ENCODE data around the gene PACRG.

Gene PACRG

DNA sequence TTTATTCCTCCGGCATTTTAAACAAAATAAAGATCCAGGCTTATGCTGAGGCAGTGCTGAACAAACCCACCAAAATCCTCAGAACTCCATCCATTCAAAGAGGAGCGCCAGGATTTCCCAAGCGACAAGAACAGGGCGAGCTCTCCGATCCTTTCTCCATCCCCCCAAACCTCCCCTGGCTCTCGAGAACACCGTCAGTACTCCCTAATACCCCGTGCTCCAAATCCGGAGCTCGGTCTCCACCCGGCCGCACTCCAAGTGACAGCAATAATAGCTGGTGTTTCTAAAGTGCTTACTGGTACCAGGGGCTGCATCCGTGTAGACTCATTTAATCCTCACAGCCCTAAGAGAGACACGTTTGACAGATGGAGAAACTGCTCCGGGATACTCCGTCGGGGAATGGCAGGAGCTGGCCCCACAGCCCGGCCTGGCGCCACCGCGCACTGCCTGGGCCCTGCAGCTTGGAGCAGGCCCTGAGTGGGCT is 409.7 kb downstream of the PACRG start:
- DNase-seq (ENCODE audit: low read depth), result no peak

- no peak for DNase-seq (ENCODE audit: low read depth)
These were observed 418.3 kb downstream of the PACRG start for GRCh38 chr6:163146036-163146435.

DNA sequence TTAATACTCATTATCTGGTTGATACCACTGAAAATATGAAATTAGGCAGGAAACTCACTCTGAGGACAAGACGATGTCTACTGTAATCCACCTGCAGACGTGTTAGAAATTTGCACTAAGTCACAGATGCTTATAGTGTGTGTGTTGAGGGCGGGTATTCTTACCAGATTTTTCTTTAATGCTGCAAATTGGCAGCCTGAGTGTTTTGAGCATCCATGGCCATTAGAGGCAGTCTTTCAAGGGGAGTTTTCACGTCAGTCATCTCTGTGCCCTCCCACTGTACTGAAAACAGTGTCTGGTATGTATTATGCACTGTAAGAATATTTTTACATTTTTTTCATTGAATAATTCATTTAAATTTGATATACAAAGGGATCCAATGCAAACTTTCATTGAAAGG is 420.2 kb downstream of the PACRG start:
- DNase-seq (ENCODE audit: low read depth), result no peak

DNA sequence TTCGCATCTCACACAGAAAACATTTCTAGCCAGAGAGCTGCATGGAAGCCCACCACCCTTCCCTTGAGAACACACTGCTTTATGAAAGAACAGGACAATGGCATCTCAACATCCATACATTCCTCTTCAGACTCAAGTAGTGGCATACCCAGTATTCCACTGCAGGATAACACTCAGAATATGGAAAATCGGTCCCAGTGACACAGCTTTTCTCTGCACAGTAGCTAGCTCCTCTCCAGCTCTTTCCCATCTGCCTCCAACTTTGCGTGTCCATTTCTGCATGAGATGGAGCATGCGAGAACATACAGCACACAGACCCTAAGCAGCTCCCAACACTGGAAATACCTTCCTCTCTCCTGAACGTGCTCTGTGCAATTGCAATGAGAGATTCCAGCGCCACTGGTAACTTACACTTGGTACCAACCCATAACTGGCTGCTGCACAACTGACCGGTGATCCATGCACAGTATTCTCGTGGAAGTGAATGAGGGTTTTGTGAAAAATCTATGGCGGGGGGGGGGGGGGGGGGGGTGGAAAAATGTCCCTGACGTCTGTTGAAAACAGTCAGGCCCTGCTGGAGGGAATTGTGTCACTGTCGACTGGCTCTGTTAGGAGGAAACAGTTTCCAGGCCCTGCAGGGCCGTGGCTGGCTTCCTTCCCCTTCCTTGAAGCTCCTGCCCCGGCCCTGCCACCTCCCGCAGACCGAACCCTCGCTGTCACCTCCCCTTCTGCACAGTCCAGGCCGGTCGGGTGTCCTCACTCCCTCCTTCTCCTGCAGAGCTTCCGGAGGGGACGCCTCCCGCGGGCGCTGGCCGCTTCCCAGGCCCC is 420.9 kb downstream of the PACRG start:
- no peak for DNase-seq (ENCODE audit: low read depth)

DNA sequence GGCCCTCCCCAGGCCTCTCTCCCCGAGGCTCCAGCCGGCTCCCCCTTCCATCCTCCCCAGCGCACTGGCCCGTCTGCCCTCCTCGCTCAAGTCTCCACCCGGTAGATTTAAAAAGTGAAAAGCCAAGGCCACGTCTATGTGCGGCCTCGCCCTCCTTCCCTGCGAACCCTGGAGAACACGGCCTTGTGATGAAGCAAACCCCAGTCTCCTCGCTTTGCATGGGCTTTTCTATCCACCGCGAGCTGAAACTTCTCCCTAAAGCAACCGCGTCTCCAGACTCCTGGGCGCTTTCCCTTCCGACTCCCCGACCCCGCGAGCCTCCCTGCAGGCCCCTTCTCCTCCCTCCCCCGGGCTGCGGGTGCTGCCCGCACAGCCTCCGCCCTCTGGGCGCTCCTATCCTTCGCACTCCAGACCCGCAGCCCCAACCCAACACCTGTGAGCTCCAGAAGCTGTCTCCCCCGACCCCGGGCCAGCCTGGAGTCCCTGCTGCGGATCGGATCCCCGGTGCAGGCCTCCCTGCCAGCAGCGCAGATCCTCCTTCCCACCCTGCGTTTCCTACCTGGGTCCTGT is 421.6 kb downstream of the PACRG start:
- DNase-seq (ENCODE audit: low read depth), result no peak

GRCh38 chr6:163151212-163151611 is 423.4 kb downstream of the PACRG start:
- no peak for DNase-seq (ENCODE audit: low read depth)

DNA sequence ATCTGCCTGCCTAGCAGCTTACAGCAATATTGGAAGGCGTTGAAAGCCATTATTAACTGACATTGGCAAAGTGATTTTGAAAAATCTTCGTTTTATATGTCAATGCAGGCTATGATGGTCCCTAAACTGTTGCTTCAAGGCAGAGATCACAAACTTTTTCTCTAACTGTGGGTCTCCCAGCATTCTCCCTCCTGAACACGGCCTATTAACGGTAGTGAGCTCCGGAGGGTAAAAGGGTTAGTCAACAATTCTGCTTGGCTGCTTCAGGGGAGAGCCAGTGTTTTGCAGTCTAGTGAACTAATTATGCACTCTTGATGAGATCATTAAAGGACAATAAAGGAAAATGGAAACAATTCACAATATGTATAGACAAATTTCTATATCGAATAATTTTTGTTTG is 424.9 kb downstream of the PACRG start:
- no peak for DNase-seq (ENCODE audit: low read depth)

- DNase-seq (ENCODE audit: low read depth), result no peak
These were observed 431.3 kb downstream of the PACRG start for GRCh38 chr6:163159110-163159509.

DNA sequence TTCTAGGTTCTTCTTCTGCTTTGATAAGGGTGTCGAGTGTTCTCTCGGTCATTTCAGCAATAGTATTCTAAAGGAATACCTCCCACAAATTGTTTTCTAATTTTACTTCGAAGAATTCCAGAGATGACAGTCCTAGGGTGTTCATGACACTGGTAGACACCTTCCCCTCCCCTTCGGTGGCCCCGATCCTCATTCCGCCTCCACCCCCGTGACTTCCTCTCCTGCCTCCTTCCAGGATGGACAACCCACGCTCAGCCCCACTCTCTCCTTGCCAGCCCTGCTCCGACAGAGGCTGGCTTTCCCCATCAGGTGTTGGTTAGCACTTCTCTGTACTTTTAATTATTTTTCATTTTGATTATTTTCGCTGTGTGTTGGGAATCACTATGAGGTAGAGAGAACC is 431.9 kb downstream of the PACRG start:
- no peak for DNase-seq (ENCODE audit: low read depth)

DNA sequence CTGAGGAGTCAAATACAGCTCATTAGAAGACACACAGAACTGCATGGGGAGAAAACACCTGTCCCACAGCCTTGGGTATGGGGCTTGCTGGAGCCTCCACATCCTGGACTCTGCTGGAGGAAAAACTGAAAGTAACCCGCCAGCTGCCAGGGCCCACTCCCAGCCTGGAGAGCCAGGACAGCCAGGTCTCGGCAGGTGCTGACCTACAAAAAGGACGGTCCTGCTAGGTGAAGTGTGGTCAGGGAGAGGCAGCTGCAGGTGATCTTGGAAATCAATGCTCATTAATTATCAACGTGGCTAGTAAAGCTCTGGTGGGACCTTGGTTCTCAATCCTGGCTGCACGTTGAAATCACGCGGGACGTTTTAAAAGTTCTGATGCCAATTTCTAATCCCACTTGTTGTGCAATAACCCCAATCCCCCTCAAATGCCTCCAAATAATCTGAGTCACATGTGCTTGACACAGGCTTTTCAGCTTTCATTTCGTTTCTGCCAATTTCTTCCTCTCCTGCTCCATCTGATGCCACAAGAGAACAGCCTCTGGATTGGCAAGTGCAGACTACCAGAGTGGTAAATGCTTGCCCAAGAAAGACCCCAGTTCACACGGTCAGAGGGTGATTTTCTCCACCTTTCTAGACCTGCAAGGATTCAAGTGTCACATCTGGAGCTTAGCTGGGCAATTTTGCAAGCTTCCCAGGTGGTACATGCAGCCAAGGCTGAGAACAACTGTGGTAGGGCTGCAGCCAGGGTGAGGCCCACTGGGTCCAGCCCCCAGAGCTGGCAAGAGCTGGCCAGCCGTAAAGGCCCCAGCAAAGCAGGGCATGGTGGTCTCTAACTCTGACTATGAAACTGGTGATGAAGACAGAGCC is 434.5 kb downstream of the PACRG start:
- no peak for DNase-seq (ENCODE audit: low read depth)

DNA sequence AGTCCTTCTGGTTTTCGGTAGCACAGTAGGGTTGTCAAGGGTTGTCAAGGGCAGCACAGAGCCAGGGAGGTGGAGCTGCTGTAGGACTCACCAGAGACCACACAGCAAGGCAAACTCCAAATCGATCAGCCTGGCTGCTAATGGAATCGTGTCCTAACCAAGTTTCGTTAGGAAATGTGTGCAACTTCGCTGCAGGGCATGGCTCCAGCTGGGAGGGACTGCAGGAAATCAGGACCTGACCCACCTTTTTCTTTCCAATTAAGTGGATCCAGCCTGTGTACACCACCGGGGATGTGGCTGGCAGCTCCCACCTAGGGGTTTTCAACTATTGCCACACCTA is 435.1 kb downstream of the PACRG start:
- no peak for DNase-seq (ENCODE audit: low read depth)

DNA sequence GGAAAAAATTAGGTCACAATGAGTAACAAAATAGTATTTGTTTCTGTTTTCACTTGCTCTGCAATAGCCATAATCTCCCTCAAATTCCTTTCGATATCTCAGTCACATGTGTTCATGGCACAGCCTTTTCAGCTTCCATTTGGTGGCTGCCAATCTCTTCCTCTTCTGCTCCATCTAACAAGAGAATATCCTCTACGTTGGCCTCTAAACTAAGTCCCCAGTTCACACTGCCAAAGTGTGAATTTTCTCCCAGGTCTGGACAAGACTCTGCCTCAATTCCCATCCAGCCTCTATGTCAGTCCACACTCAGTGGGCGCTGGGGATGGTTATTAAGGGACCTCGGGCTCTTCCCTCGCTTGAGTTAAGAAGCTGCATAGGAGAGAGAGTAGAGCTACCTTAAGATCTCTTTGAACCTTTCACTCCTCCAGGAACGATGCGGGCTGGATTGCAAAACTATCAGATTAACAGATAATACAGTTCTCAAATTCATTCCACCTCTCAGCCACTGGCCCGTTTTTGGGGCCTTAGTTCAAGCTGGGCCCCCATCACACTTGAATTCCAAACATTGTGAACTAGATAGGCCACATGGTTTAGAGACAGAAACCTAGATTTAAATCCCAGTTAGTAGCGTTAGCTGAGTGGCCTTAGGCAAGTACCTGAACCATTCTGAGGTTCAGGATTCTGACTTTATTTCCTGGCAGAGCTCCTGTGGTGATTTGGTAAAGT is 436.6 kb downstream of the PACRG start:
- no peak for DNase-seq (ENCODE audit: low read depth)

DNA sequence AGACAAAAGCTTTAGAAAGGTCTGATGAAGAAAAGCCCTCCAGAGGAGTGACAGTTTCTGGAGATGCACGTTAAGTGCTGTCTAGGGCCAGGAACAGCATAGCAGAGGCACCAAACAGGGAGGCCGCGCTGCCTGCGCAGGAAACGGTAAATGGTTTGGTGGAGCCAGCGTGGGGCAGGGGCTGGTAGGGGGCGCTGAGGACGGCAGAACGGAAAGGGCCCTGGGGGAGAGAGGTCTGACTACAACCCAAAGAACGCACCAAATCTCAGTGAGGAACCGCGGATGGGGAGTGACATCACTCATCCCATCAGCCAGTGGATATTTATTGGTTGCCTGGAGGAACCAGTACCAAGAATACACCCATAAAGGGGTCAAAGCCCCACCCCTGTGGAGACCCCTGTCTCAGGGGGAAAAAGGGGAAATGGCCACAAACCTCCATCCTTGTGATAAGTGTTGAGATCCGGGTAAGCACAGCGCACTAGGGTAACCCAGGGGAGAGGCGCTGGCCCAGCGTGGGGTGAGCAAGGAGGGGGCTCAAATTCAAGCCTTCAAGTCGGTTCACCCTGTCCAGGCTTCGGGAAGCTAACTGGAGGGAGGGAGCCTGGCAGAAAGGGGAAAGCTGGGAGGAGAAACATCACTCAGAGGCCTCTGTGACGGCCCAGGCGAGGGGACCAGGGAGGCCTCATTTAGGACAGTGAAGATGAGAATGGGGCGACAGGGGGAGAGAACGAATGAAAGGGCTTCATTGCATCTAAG is 437.6 kb downstream of the PACRG start:
- DNase-seq (ENCODE audit: low read depth), result no peak

DNA sequence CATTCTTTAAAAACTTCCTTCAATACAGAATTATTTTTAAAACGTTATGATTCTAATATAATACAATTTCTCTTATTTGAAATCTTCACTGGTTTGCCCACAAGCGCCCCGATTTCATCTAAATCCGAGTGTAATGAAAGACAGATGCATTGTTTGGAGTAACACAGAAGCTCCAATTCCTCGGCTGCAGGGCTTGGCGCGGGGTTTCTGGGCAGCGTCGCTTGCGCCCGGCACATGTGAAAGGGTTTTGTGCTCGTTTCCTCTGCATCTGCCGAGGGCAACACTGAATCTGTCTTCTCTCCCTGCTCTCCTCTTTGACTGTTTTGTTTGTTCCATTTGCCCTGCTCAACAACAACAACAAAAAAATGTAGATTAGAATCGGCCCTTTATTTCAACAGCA is 438.1 kb downstream of the PACRG start:
- DNase-seq (ENCODE audit: low read depth), result no peak

DNA sequence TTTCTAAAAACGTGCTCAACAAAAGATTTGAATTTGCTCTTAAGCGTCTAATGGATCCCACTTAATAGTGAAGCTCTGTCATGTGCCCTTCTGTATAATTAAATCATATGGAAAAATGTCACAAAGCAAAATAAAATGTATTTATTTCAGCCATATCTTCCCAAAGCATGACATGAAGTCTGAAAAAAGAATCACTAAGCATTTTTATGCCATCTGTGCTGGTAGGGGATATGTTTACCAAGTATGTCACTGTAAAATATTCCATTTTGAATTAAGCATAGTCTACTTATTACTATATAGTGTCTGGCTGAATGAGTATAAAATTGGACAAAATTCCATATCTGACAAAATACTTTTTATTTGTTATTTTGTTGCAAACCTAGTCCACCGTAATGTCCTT is 438.7 kb downstream of the PACRG start:
- no peak for DNase-seq (ENCODE audit: low read depth)

DNA sequence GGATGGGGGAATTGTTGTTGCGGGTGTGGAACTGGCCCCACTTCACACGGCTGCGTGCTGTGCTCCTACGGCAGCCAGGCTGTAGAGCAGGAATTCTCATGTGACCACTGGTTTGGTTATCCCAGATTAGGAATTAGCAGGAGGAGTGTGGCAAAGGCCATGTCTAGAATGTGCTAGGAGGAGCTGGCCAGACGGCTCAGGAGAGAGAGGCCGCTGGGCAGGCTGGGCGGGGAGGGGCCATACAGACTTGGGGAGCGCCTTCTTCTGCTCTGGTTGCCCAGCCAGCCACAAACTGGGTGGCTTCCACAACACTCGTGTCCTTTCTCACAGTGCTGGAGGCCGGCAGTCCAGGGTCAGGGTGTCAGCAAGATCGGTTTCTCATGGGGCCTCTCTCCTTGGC is 441.7 kb downstream of the PACRG start:
- DNase-seq (ENCODE audit: low read depth), result no peak

DNA sequence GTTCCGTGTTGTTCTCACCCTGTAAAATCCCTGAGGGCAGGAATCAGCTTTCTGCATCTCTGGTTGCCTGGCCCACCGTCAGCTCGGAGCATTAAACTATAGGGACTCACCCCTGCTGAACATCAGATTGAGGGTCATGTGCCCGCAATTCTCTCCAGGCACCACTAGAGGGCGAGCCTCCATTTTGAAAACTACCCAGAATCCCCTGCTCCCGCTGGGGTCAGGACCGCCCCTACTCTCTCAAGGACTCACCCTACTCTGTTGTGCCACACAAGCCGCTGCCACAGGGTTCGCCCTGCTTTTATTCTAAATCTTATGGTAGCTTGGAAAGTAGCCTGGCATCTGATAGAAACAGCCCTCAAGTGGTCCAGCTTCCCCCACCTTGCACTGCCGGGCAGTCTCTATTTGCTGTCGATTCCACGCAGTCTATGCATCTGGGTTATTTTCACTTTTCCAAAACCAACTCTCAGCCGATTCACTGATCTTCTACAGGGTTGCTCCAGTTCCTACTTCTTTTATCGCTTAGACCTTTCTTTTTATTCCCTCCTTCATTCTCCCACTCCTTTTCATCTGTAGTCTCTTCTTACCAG is 442.6 kb downstream of the PACRG start:
- DNase-seq (ENCODE audit: low read depth), result no peak

DNA sequence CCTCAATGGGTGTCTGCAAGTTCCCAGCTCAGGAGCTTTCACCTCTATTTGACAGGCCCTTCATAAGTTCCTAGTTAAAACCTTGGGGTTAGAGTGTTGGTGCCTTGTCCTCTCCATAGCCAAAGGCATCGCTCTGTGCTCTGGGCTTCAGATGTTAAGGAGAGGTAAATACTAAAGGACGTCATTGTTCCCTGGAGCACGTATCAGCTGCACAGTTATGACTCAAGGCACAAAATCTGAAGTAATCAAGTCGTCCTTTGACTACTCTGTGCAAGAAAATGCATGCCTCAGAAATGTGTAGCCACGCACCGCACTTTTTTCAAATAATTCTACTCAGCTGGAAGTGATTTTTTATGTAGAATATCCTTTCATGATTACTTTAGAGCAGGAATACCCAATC is 446.0 kb downstream of the PACRG start:
- DNase-seq (ENCODE audit: low read depth), result no peak

DNA sequence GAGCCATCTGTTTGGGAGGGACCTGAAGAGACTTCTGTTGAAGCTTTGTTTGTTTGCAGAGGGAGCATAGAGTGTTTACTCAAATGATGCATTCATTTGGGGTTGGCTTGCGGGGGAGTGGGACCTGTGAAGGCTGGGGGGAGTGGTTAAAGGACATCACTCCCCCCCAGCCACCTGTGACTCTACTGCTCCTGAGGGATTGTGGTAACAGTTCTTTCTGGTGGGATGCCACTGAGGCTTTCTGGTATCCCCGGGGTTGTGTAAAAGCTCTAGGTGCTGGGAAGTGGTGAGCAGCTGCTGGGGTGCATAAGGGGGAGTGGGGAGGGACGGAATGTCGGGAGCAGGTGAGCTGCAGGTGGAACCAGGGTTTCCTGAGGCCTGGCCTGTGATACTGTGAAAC is 447.5 kb downstream of the PACRG start:
- no peak for DNase-seq (ENCODE audit: low read depth)

DNA sequence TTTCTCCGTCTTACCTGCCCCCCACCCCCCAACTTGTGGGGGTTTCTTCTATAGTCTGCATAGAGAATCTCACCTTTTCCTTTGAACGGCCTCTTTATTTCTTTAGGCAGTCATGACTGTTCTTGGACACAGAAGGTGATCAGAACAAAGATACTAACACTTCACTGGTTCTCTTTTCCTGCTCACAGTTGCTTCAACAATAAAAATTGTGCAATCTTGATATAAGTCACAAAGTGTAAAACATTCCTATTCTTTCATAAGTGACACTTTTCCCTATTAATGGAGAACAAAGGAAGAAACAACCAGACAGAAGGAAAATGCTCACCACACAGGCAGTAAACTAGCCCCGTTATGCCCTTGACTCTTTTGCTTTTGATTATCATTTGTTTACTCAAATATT is 448.3 kb downstream of the PACRG start:
- no peak for DNase-seq (ENCODE audit: low read depth)

DNA sequence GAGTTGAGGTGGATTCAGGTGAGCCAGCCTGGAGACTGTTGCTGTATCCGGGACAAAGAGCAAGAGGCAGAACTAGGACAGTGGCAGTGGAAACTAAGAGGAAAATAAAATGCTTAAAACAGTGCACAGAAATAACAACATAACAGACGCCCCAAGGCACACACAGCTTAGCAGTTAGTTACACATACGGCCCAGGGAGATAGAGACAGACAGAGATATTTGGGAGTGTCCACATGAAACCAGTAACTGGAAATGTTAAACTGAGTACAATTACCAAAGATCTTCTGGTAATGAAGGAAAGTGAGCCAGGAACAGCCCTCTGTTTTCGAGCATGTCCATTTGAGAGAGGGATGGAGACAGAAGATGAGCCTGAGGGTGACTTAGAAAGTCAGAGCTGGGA is 449.2 kb downstream of the PACRG start:
- no peak for DNase-seq (ENCODE audit: low read depth)

Measured in stimulated activated CD8-positive, alpha-beta memory T cell treated with anti-CD3 and anti-CD28 coated beads, Interleukin-12 subunit alpha, Interleukin-12 subunit beta, amount 100 ng/mL, for 1 hour (primary cell).